SK-N-SH (cell line): Measurements from ENCODE around the gene IL4R.

ENCODE experiments used
- CHD2 ChIP-seq: fragments of 150-350 bp; IDR thresholded peaks from 2 replicates; pipeline ENCODE4 v1.6.1; 2018; ENCODE audit warnings: low read length; ENCODE audit not compliant: partially characterized antibody
- CTCF ChIP-seq: fragments of 200-600 bp; sonication (generic); IDR thresholded peaks from 2 replicates; pipeline ENCODE4 v1.6.1; 2017; ENCODE audit warnings: antibody characterized with exemption, mild to moderate bottlenecking, moderate library complexity
- ELF1 ChIP-seq: IDR thresholded peaks from 2 replicates; pipeline ENCODE4 v1.4.0; 2012
- EP300 ChIP-seq, 2 experiments: IDR thresholded peaks; 2 replicates each; pipeline versions ENCODE4 v1.4.0 to v1.6.1; 2012; ENCODE audit warnings: borderline replicate concordance in 1 of 2, low read depth in 1 of 2, low read length in 1 of 2
- EZH2phosphoT487 ChIP-seq: fragments of 200-600 bp; sonication (generic); IDR thresholded peaks from 2 replicates; pipeline ENCODE4 v1.6.1; 2017; ENCODE audit warnings: low read depth, mixed run types, mild to moderate bottlenecking, antibody characterized with exemption, moderate library complexity, borderline replicate concordance
- FOXM1 ChIP-seq: IDR thresholded peaks from 2 replicates; pipeline ENCODE4 v1.4.0; 2012; ENCODE audit warnings: low read depth, mild to moderate bottlenecking
- MAX ChIP-seq: IDR thresholded peaks from 2 replicates; pipeline ENCODE4 v1.4.0; 2012; ENCODE audit warnings: low read depth
- RAD21 ChIP-seq: IDR thresholded peaks from 2 replicates; pipeline ENCODE4 v1.6.1; 2012; ENCODE audit warnings: mild to moderate bottlenecking, low read length
- TAF1 ChIP-seq: IDR thresholded peaks from 2 replicates; pipeline ENCODE4 v1.6.1; 2012; ENCODE audit warnings: low read depth, mild to moderate bottlenecking, low read length, moderate library complexity, borderline replicate concordance
- USF2 ChIP-seq: fragments of 150-350 bp; IDR thresholded peaks from 2 replicates; pipeline ENCODE4 v1.6.1; 2017; ENCODE audit warnings: antibody characterized with exemption, low read length, low read depth, borderline replicate concordance
- TF ChIP-seq, protein P1 (sequence below): IDR thresholded peaks from 2 replicates; pipeline ENCODE4 v1.4.0; 2012; ENCODE audit warnings: low read depth, borderline replicate concordance

GRCh38 chr16:27289669-27290068, 24.1 kb upstream of the IL4R start:
- TF ChIP-seq EP300 (IDR thresholded peaks at IDR 0.05; ENCODE audit: borderline replicate concordance in 1 of 2, low read depth in 1 of 2, low read length in 1 of 2) (no peak), FOXM1 (no peak), CTCF (no peak), MAX (no peak), CHD2 (no peak), USF2 (no peak), RAD21 (no peak), EZH2phosphoT487 (no peak), ELF1 (no peak), TAF1 (no peak)
- TF ChIP-seq, protein P1, sequence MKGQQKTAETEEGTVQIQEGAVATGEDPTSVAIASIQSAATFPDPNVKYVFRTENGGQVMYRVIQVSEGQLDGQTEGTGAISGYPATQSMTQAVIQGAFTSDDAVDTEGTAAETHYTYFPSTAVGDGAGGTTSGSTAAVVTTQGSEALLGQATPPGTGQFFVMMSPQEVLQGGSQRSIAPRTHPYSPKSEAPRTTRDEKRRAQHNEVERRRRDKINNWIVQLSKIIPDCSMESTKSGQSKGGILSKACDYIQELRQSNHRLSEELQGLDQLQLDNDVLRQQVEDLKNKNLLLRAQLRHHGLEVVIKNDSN: no peak
